Measurements from ENCODE around the gene IKZF5. TPM values are rescaled to one million over a fixed set of nuclear protein-coding genes. Genes with fewer than 3 reads are reported as not detected.

IKZF5 gene
- total RNA-seq, 1 experiment from 2014 or later, result 5.6 TPM

- no peak for DNase-seq (ENCODE audit: extremely low read depth, low read depth)
These were observed 23.9 kb downstream of the IKZF5 start for GRCh38 chr10:122984708-122985107.

- DNase-seq (ENCODE audit: extremely low read depth, low read depth), result no peak
These were observed 24.7 kb downstream of the IKZF5 start for GRCh38 chr10:122983898-122984297.

- DNase-seq (ENCODE audit: extremely low read depth, low read depth), result peak; percentile 30
These were observed 27.5 kb downstream of the IKZF5 start for GRCh38 chr10:122981066-122981464.

GRCh38 chr10:122980209-122981065 is 28.2 kb downstream of the IKZF5 start, which contains the start of gene PSTK:
PSTK (plus strand) TSS chr10:122980401; CDS start chr10:122980480, 79 bp downstream.
- DNase-seq (ENCODE audit: extremely low read depth, low read depth), result peak; percentile 90

GRCh38 chr10:122974543-122975064 is 34.0 kb downstream of the IKZF5 start:
- DNase-seq (ENCODE audit: extremely low read depth, low read depth), result no peak

- no peak for DNase-seq (ENCODE audit: extremely low read depth, low read depth)
These were observed 34.6 kb downstream of the IKZF5 start for GRCh38 chr10:122974023-122974422.

GRCh38 chr10:122968698-122969097 is 39.9 kb downstream of the IKZF5 start:
- no peak for DNase-seq (ENCODE audit: extremely low read depth, low read depth)

GRCh38 chr10:122966879-122967278 is 41.7 kb downstream of the IKZF5 start:
- no peak for DNase-seq (ENCODE audit: extremely low read depth, low read depth)

GRCh38 chr10:122962405-122962804 is 46.2 kb downstream of the IKZF5 start:
- DNase-seq (ENCODE audit: extremely low read depth, low read depth), result no peak

- no peak for DNase-seq (ENCODE audit: extremely low read depth, low read depth)
These were observed 51.1 kb downstream of the IKZF5 start for GRCh38 chr10:122957474-122957873.

GRCh38 chr10:122955892-122956291 is 52.7 kb downstream of the IKZF5 start:
- no peak for DNase-seq (ENCODE audit: extremely low read depth, low read depth)

GRCh38 chr10:122954731-122955050 is 53.9 kb downstream of the IKZF5 start:
- no peak for DNase-seq (ENCODE audit: extremely low read depth, low read depth)

- DNase-seq (ENCODE audit: extremely low read depth, low read depth), result peak; percentile 99
These were observed 54.5 kb downstream of the IKZF5 start, which contains the start of gene C10orf88 for GRCh38 chr10:122953902-122954730. C10orf88 (minus strand) TSS chr10:122954227; CDS start chr10:122954178, 49 bp downstream.

- no peak for DNase-seq (ENCODE audit: extremely low read depth, low read depth)
These were observed 59.3 kb downstream of the IKZF5 start for GRCh38 chr10:122949296-122949695.

Other genes with a start within 250 kb of the IKZF5 start
- 1.6 and 2.2 TPM in 2 replicates for gene CUZD1, start 162.9 kb downstream of the IKZF5 start, total RNA-seq (2014; rRNA removed; shearing (Covaris generic))
- gene FAM24B, start 129.2 kb downstream of the IKZF5 start, total RNA-seq (2014; rRNA removed; shearing (Covaris generic)), result 34.9 and 36.3 TPM in 2 replicates
- gene FAM24A, start 98.2 kb downstream of the IKZF5 start, total RNA-seq (2014; rRNA removed; shearing (Covaris generic)), result not detected in 2 replicates
- gene C10orf88, start 54.6 kb downstream of the IKZF5 start, total RNA-seq (2014; rRNA removed; shearing (Covaris generic)), result 13.5 and 14.6 TPM in 2 replicates
- gene PSTK, start 28.4 kb downstream of the IKZF5 start, total RNA-seq (2014; rRNA removed; shearing (Covaris generic)), result 5.6 and 9.5 TPM in 2 replicates
- 11.0 and 11.3 TPM in 2 replicates for gene ACADSB, start 211 bp upstream of the IKZF5 start, total RNA-seq (2014; rRNA removed; shearing (Covaris generic))
- gene HMX3, start 127.2 kb upstream of the IKZF5 start, total RNA-seq (2014; rRNA removed; shearing (Covaris generic)), result 3.9 and 5.3 TPM in 2 replicates
- gene HMX2, start 139.3 kb upstream of the IKZF5 start, total RNA-seq (2014; rRNA removed; shearing (Covaris generic)), result 1.1 and 1.7 TPM in 2 replicates
- 247 and 274 TPM in 2 replicates for gene BUB3, start 145.6 kb upstream of the IKZF5 start, total RNA-seq (2014; rRNA removed; shearing (Covaris generic))